GM12878 (cell line): ENCODE results near the gene CD151.

ENCODE experiments used
- CTCF ChIP-seq, 3 experiments: IDR thresholded peaks in 2 of 3; conservative IDR thresholded peaks in 1 of 3; 2 replicates each; pipeline ENCODE4 v1.5.1; 2011; ENCODE audit warnings: low read depth in 3 of 3, low read length in 3 of 3, mild to moderate bottlenecking in 3 of 3, control low read depth in 2 of 3, moderate library complexity in 2 of 3, inconsistent platforms in 1 of 3, mixed read lengths in 1 of 3; ENCODE audit not compliant: control insufficient read depth in 2 of 3, insufficient read depth in 1 of 3; ENCODE audit errors: extremely low read depth in 1 of 3
- EP300 ChIP-seq, 2 experiments: fragments of 150-350 bp in 1 of 2; IDR thresholded peaks; 2 replicates each; pipeline ENCODE4 v1.6.1; 2011 to 2012; ENCODE audit warnings: low read depth in 2 of 2, low read length in 2 of 2, borderline replicate concordance in 1 of 2, improper control_type of control experiment in 1 of 2, inconsistent platforms in 1 of 2; ENCODE audit not compliant: control insufficient read depth in 1 of 2
- JUND ChIP-seq: IDR thresholded peaks from 2 replicates; pipeline ENCODE4 v1.6.1; 2012; ENCODE audit warnings: low read depth, mild to moderate bottlenecking, low read length, improper control_type of control experiment, moderate library complexity
- MAX ChIP-seq: IDR thresholded peaks from 2 replicates; pipeline ENCODE4 v1.6.1; 2012; ENCODE audit warnings: low read depth, low read length, improper control_type of control experiment
- MXI1 ChIP-seq: fragments of 150-350 bp; IDR thresholded peaks from 2 replicates; pipeline ENCODE4 v1.6.1; 2011; ENCODE audit warnings: low read depth, mild to moderate bottlenecking, inconsistent platforms, low read length, improper control_type of control experiment
- POLR2AphosphoS2 ChIP-seq: IDR thresholded peaks from 2 replicates; pipeline ENCODE4 v1.6.1; 2011; ENCODE audit warnings: low read depth, mild to moderate bottlenecking, low read length, improper control_type of control experiment, moderate library complexity
- POLR2AphosphoS5 ChIP-seq: IDR thresholded peaks from 2 replicates; pipeline ENCODE4 v1.6.1; 2011; ENCODE audit warnings: mild to moderate bottlenecking, low read length, inconsistent platforms
- RCOR1 ChIP-seq: conservative IDR thresholded peaks from 2 replicates; pipeline ENCODE4 v1.6.1; 2012; ENCODE audit warnings: low read depth, low read length, improper control_type of control experiment
- YY1 ChIP-seq: IDR thresholded peaks from 2 replicates; pipeline ENCODE4 v1.6.1; 2011; ENCODE audit warnings: low read depth, mild to moderate bottlenecking, low read length
- ZNF384 ChIP-seq: IDR thresholded peaks from 2 replicates; pipeline ENCODE4 v1.6.1; 2012; ENCODE audit warnings: low read depth, mild to moderate bottlenecking, low read length, improper control_type of control experiment, borderline replicate concordance

GRCh38 chr11:811446-812245 is 21.1 kb upstream of the CD151 start:
- TF ChIP-seq POLR2AphosphoS5 (peak; percentile 59; the same call in 1 of the 2 replicates), YY1 (no peak), ZNF384 (no peak), JUND (no peak), MXI1 (no peak), CTCF (IDR thresholded peaks at IDR 0.05 in 2 of 3, conservative IDR thresholded peaks at IDR 0.05 in 1 of 3; ENCODE audit: control insufficient read depth in 2 of 3, extremely low read depth in 1 of 3, insufficient read depth in 1 of 3, low read depth in 3 of 3, low read length in 3 of 3) (peak; percentile 11 to 26 (median 16); a peak in 2 of 6 replicates), RCOR1 (no peak), EP300 (IDR thresholded peaks at IDR 0.05; ENCODE audit: borderline replicate concordance in 1 of 2, control insufficient read depth in 1 of 2, low read depth in 2 of 2, low read length in 2 of 2) (no peak), POLR2AphosphoS2 (no peak), MAX (no peak)
